GM12873 (cell line): Measurements from ENCODE around the gene SLC45A1.

Source experiments
- TF ChIP-seq, protein P1 (sequence below): IDR thresholded peaks from 2 replicates; pipeline ENCODE4 v1.5.1; 2012; ENCODE audit warnings: low read depth, mild to moderate bottlenecking, moderate library complexity, low read length, control low read depth; ENCODE audit not compliant: insufficient read depth; ENCODE audit errors: missing control alignments

Gene SLC45A1

GRCh38 chr1:8351693-8352470, 34.0 kb downstream of the SLC45A1 start:
- TF ChIP-seq, protein P1, sequence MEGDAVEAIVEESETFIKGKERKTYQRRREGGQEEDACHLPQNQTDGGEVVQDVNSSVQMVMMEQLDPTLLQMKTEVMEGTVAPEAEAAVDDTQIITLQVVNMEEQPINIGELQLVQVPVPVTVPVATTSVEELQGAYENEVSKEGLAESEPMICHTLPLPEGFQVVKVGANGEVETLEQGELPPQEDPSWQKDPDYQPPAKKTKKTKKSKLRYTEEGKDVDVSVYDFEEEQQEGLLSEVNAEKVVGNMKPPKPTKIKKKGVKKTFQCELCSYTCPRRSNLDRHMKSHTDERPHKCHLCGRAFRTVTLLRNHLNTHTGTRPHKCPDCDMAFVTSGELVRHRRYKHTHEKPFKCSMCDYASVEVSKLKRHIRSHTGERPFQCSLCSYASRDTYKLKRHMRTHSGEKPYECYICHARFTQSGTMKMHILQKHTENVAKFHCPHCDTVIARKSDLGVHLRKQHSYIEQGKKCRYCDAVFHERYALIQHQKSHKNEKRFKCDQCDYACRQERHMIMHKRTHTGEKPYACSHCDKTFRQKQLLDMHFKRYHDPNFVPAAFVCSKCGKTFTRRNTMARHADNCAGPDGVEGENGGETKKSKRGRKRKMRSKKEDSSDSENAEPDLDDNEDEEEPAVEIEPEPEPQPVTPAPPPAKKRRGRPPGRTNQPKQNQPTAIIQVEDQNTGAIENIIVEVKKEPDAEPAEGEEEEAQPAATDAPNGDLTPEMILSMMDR, result peak; percentile 76

GRCh38 chr1:8352471-8352845, 34.5 kb downstream of the SLC45A1 start:
- TF ChIP-seq, protein P1, result no peak

GRCh38 chr1:8352886-8353785, 35.2 kb downstream of the SLC45A1 start:
- TF ChIP-seq, protein P1, result no peak

GRCh38 chr1:8354038-8354437, 36.1 kb downstream of the SLC45A1 start:
- TF ChIP-seq, protein P1, result no peak

DNA sequence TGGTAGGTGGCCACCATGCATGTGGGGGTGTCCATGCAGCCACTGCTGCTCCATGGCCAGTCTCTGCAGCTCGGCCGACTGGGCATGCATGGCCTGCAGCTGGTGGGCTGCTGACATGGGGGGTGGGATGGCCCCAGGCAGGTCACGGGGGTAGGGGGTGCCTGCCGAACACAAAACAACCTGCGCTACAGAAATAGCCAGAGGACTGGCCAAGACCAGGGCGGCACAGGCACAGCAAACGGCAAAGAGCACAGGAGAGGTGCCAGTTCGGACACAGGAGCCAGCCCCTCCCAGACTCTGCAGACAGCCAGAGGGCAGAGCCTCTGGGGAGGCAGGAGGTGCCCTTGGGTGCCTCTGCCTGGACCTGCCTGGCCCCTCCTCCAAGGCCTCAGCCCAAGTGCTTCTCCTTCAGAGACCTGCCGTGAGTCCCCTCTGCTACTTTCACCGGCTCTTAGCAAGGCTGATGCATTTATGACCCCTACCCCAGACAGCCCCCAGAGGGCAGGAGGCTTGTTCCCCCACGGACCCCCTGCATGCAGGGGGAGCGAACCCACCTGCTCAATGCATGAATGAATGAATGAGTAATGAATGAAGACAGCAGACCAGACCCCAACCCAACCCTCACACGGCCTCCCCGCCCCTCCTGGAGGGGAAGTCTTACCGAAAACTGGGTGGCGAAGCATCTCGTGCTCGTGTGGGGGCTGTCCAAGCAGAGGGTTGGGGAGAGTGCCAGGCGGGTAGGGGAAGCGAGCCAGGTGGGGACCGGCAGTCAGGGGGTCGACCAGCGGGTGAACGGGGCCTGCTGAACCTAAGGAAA, 37.7 kb downstream of the SLC45A1 start:
- TF ChIP-seq, protein P1, result no peak

DNA sequence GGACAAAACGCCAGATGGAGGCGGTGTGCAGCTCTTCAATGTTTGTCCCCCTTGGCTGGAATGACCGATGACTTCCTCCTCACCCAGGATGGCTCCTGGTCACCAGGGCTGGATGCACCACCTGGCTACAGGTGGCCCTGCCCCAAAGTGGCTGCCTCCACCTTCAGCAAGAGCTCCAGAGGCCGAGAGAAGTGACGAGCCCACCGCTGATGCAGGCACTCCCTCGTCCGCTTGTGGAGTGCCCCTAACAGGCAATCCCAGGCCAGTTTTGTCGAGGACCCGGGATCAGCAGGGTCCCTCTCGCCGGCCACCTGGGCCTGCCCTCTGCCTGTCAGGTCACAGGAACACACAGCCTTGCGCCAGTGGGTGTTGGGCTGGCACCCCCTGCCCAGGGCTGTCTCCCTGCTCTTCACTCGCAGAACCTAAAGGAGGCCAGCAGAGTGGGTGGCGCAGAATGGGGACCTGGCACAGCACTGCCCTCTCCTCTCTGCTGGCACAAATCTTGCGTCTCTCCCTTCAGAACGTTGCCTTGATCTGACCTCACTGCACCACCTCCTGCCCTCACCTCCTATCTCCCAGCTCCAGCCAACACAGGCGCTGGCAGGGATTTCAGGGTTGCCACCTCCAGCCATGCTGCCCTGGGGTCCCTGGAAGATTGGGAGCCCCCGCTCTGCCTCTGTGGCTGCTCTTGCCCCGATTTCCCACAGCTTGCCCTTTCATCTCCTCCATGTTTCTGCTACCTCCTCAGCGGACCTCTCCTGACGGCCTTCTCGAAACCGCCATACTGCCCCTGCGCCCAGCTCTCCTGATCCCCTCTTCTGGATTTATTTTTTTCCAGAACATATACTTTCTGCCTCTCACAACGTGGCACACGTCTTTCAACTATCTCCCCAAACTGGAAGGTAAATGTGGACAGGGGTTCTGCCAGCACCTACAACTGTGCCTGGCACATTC, 38.6 kb downstream of the SLC45A1 start:
- TF ChIP-seq, protein P1, result no peak
